HEK293 (cell line): ENCODE data around the gene TCOF1.
A peak's percentile ranks its signal among the peaks of the same experiment; 100 is the strongest.

ENCODE experiments used
- KLF1 ChIP-seq: fragments of 450-650 bp; formaldehyde crosslinking; IDR thresholded peaks from 2 replicates; pipeline ENCODE4 v1.5.1; 2016; ENCODE audit warnings: missing biosample characterization, missing genetic modification characterization
- KLF7 ChIP-seq: fragments of 450-650 bp; formaldehyde crosslinking; IDR thresholded peaks from 2 replicates; pipeline ENCODE4 v1.5.1; 2016; ENCODE audit warnings: missing biosample characterization, missing genetic modification characterization, borderline replicate concordance
- SCRT2 ChIP-seq: fragments of 450-650 bp; formaldehyde crosslinking; IDR thresholded peaks from 2 replicates; pipeline ENCODE4 v1.5.1; 2016; ENCODE audit warnings: missing biosample characterization, missing genetic modification characterization
- SP7 ChIP-seq: fragments of 450-650 bp; formaldehyde crosslinking; IDR thresholded peaks from 2 replicates; pipeline ENCODE4 v1.5.1; 2016; ENCODE audit warnings: missing biosample characterization, missing genetic modification characterization
- ZNF121 ChIP-seq: fragments of 450-650 bp; formaldehyde crosslinking; IDR thresholded peaks from 2 replicates; pipeline ENCODE4 v1.5.1; 2016; ENCODE audit warnings: missing biosample characterization, missing genetic modification characterization
- ZNF24 ChIP-seq: fragments of 450-650 bp; formaldehyde crosslinking; IDR thresholded peaks from 2 replicates; pipeline ENCODE4 v1.5.1; 2016; ENCODE audit warnings: missing biosample characterization, missing genetic modification characterization
- ZNF302 ChIP-seq: fragments of 450-650 bp; formaldehyde crosslinking; IDR thresholded peaks from 2 replicates; pipeline ENCODE4 v1.5.1; 2016; ENCODE audit warnings: missing biosample characterization, missing genetic modification characterization, low read depth
- ZNF514 ChIP-seq: fragments of 450-650 bp; formaldehyde crosslinking; IDR thresholded peaks from 2 replicates; pipeline ENCODE4 v1.5.1; 2016; ENCODE audit warnings: missing biosample characterization, missing genetic modification characterization
- ZNF549 ChIP-seq: fragments of 450-650 bp; IDR thresholded peaks from 2 replicates; pipeline ENCODE4 v1.5.1; 2018; ENCODE audit warnings: missing biosample characterization, missing genetic modification characterization, mild to moderate bottlenecking, inconsistent platforms, moderate library complexity
- ZNF600 ChIP-seq: fragments of 450-650 bp; formaldehyde crosslinking; IDR thresholded peaks from 2 replicates; pipeline ENCODE4 v1.5.1; 2016; ENCODE audit warnings: missing biosample characterization, missing genetic modification characterization
- ZNF660 ChIP-seq: fragments of 450-650 bp; IDR thresholded peaks from 2 replicates; pipeline ENCODE4 v1.5.1; 2018; ENCODE audit warnings: missing biosample characterization, mild to moderate bottlenecking, missing genetic modification characterization
- ZXDB ChIP-seq: fragments of 450-650 bp; formaldehyde crosslinking; IDR thresholded peaks from 2 replicates; pipeline ENCODE4 v1.5.1; 2016; ENCODE audit warnings: missing biosample characterization, missing genetic modification characterization
- TF ChIP-seq, protein P1 (sequence below): fragments of 450-650 bp; formaldehyde crosslinking; IDR thresholded peaks from 2 replicates; pipeline ENCODE4 v1.5.1; 2016; ENCODE audit warnings: missing biosample characterization, missing genetic modification characterization
- TF ChIP-seq, protein P2 (sequence below): fragments of 450-650 bp; formaldehyde crosslinking; conservative IDR thresholded peaks from 2 replicates; pipeline ENCODE4 v1.5.1; 2016; ENCODE audit warnings: low read depth, missing biosample characterization, missing genetic modification characterization
- TF ChIP-seq, protein P3 (sequence below): fragments of 450-650 bp; formaldehyde crosslinking; IDR thresholded peaks from 2 replicates; pipeline ENCODE4 v1.5.1; 2016; ENCODE audit warnings: missing biosample characterization, missing genetic modification characterization, borderline replicate concordance
- TF ChIP-seq, protein P4 (sequence below): fragments of 450-650 bp; formaldehyde crosslinking; IDR thresholded peaks from 2 replicates; pipeline ENCODE4 v1.5.1; 2016; ENCODE audit warnings: missing biosample characterization, missing genetic modification characterization
- TF ChIP-seq, protein P5 (sequence below): fragments of 450-650 bp; formaldehyde crosslinking; IDR thresholded peaks from 2 replicates; pipeline ENCODE4 v1.5.0; 2017; ENCODE audit warnings: missing biosample characterization, missing genetic modification characterization, borderline replicate concordance
- TF ChIP-seq, protein P6 (sequence below): fragments of 450-650 bp; formaldehyde crosslinking; IDR thresholded peaks from 2 replicates; pipeline ENCODE4 v1.5.1; 2016; ENCODE audit warnings: missing biosample characterization, missing genetic modification characterization
- TF ChIP-seq, protein P7 (sequence below): fragments of 450-650 bp; formaldehyde crosslinking; IDR thresholded peaks from 2 replicates; pipeline ENCODE4 v1.5.1; 2016; ENCODE audit warnings: missing biosample characterization, missing genetic modification characterization

TCOF1 gene

DNA sequence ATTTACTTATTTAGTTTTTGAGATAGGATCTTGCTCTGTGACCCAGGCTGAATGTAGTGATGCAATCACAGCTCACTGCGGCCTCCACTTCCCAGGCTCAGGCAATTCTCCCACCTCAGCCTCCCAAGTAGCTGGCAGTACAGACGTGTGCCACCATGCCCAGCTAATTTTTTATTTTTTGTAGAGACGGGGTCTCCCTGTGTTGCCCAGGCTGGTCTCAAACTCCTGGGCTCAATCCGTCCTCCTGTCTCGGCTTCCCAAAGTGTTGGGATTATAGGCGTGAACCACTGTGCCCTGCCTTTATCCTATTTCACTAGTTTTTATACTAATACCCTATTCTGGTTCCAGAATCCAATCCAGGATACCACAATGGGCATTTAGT is 85.2 kb downstream of the TCOF1 start (continued):
- TF ChIP-seq ZNF24 (tag by site-specific recombination) (0 out of 2 replicates have a peak, but pooled peaks have one; percentile 36), ZNF600 (tag by site-specific recombination) (0 out of 2 replicates have a peak, but pooled peaks have one; percentile 12), ZXDB (tag by site-specific recombination) (no peak), SCRT2 (tag by site-specific recombination) (no peak), ZNF302 (tag by site-specific recombination) (no peak), KLF7 (tag by site-specific recombination) (0 out of 2 replicates have a peak, but pooled peaks have one; percentile 36), ZNF121 (tag by site-specific recombination) (peak; percentile 100), ZNF660 (tag by site-specific recombination) (no peak), ZNF549 (tag by site-specific recombination) (no peak), ZNF514 (tag by site-specific recombination) (no peak), KLF1 (tag by site-specific recombination) (no peak), SP7 (tag by site-specific recombination) (no peak)
- TF ChIP-seq, protein P1, sequence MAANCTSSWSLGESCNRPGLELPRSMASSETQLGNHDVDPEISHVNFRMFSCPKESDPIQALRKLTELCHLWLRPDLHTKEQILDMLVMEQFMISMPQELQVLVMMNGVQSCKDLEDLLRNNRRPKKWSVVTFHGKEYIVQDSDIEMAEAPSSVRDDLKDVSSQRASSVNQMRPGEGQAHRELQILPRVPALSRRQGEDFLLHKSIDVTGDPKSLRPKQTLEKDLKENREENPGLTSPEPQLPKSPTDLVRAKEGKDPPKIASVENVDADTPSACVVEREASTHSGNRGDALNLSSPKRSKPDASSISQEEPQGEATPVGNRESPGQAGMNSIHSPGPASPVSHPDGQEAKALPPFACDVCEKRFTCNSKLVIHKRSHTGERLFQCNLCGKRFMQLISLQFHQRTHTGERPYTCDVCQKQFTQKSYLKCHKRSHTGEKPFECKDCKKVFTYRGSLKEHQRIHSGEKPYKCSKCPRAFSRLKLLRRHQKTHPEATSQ (tag by site-specific recombination): no peak
- TF ChIP-seq, protein P2, sequence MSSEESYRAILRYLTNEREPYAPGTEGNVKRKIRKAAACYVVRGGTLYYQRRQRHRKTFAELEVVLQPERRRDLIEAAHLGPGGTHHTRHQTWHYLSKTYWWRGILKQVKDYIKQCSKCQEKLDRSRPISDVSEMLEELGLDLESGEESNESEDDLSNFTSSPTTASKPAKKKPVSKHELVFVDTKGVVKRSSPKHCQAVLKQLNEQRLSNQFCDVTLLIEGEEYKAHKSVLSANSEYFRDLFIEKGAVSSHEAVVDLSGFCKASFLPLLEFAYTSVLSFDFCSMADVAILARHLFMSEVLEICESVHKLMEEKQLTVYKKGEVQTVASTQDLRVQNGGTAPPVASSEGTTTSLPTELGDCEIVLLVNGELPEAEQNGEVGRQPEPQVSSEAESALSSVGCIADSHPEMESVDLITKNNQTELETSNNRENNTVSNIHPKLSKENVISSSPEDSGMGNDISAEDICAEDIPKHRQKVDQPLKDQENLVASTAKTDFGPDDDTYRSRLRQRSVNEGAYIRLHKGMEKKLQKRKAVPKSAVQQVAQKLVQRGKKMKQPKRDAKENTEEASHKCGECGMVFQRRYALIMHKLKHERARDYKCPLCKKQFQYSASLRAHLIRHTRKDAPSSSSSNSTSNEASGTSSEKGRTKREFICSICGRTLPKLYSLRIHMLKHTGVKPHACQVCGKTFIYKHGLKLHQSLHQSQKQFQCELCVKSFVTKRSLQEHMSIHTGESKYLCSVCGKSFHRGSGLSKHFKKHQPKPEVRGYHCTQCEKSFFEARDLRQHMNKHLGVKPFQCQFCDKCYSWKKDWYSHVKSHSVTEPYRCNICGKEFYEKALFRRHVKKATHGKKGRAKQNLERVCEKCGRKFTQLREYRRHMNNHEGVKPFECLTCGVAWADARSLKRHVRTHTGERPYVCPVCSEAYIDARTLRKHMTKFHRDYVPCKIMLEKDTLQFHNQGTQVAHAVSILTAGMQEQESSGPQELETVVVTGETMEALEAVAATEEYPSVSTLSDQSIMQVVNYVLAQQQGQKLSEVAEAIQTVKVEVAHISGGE (tag by site-specific recombination): no peak
- TF ChIP-seq, protein P3, sequence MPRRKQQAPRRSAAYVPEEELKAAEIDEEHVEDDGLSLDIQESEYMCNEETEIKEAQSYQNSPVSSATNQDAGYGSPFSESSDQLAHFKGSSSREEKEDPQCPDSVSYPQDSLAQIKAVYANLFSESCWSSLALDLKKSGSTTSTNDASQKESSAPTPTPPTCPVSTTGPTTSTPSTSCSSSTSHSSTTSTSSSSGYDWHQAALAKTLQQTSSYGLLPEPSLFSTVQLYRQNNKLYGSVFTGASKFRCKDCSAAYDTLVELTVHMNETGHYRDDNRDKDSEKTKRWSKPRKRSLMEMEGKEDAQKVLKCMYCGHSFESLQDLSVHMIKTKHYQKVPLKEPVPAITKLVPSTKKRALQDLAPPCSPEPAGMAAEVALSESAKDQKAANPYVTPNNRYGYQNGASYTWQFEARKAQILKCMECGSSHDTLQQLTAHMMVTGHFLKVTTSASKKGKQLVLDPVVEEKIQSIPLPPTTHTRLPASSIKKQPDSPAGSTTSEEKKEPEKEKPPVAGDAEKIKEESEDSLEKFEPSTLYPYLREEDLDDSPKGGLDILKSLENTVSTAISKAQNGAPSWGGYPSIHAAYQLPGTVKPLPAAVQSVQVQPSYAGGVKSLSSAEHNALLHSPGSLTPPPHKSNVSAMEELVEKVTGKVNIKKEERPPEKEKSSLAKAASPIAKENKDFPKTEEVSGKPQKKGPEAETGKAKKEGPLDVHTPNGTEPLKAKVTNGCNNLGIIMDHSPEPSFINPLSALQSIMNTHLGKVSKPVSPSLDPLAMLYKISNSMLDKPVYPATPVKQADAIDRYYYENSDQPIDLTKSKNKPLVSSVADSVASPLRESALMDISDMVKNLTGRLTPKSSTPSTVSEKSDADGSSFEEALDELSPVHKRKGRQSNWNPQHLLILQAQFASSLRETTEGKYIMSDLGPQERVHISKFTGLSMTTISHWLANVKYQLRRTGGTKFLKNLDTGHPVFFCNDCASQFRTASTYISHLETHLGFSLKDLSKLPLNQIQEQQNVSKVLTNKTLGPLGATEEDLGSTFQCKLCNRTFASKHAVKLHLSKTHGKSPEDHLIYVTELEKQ (tag by site-specific recombination): no peak
- TF ChIP-seq, protein P4, sequence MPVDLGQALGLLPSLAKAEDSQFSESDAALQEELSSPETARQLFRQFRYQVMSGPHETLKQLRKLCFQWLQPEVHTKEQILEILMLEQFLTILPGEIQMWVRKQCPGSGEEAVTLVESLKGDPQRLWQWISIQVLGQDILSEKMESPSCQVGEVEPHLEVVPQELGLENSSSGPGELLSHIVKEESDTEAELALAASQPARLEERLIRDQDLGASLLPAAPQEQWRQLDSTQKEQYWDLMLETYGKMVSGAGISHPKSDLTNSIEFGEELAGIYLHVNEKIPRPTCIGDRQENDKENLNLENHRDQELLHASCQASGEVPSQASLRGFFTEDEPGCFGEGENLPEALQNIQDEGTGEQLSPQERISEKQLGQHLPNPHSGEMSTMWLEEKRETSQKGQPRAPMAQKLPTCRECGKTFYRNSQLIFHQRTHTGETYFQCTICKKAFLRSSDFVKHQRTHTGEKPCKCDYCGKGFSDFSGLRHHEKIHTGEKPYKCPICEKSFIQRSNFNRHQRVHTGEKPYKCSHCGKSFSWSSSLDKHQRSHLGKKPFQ: no peak
- TF ChIP-seq, protein P5, sequence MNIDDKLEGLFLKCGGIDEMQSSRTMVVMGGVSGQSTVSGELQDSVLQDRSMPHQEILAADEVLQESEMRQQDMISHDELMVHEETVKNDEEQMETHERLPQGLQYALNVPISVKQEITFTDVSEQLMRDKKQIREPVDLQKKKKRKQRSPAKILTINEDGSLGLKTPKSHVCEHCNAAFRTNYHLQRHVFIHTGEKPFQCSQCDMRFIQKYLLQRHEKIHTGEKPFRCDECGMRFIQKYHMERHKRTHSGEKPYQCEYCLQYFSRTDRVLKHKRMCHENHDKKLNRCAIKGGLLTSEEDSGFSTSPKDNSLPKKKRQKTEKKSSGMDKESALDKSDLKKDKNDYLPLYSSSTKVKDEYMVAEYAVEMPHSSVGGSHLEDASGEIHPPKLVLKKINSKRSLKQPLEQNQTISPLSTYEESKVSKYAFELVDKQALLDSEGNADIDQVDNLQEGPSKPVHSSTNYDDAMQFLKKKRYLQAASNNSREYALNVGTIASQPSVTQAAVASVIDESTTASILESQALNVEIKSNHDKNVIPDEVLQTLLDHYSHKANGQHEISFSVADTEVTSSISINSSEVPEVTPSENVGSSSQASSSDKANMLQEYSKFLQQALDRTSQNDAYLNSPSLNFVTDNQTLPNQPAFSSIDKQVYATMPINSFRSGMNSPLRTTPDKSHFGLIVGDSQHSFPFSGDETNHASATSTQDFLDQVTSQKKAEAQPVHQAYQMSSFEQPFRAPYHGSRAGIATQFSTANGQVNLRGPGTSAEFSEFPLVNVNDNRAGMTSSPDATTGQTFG: no peak
- TF ChIP-seq, protein P6, sequence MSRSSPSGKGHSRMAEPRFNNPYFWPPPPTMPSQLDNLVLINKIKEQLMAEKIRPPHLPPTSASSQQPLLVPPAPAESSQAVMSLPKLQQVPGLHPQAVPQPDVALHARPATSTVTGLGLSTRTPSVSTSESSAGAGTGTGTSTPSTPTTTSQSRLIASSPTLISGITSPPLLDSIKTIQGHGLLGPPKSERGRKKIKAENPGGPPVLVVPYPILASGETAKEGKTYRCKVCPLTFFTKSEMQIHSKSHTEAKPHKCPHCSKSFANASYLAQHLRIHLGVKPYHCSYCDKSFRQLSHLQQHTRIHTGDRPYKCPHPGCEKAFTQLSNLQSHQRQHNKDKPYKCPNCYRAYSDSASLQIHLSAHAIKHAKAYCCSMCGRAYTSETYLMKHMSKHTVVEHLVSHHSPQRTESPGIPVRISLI (tag by site-specific recombination): no peak
- TF ChIP-seq, protein P7, sequence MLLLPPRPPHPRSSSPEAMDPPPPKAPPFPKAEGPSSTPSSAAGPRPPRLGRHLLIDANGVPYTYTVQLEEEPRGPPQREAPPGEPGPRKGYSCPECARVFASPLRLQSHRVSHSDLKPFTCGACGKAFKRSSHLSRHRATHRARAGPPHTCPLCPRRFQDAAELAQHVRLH (tag by site-specific recombination): peak; percentile 82
